Natural killer cell (primary cell): ENCODE results near the gene RPN2. TPM values are rescaled to one million over a fixed set of nuclear protein-coding genes. Genes with fewer than 3 reads are reported as not detected.

Experiments
- ATAC-seq, 3 donors: fragments of 150-1000 bp in 2 of 3; fragments of 200-7000 bp in 1 of 3; cut with Tn5 transposase; 1 replicate in 1 of 3; 2 replicates in 2 of 3; pipeline ENCODE4 v1.10.0; 2021; ENCODE audit warnings: mild to moderate bottlenecking in 2 of 3, moderate library complexity in 2 of 3
- DNase-seq, 2 donors: peaks; one replicate each; pipeline versions ENCODE4 v3.0.0 to v3.0.0-alpha.2; 2013 to 2021; ENCODE audit warnings: mixed read lengths in 1 of 2
- H3K27ac ChIP-seq: one replicate; pipeline ENCODE4 v1.5.1; 2013; ENCODE audit warnings: mild to moderate bottlenecking, low read length
- H3K27me3 ChIP-seq: one replicate; pipeline ENCODE4 v1.6.1; 2013; ENCODE audit warnings: low read length; ENCODE audit not compliant: control insufficient read depth, insufficient read depth
- H3K36me3 ChIP-seq: one replicate; pipeline ENCODE4 v1.6.1; 2013; ENCODE audit warnings: low read length; ENCODE audit not compliant: control insufficient read depth, insufficient read depth
- H3K4me1 ChIP-seq: one replicate; pipeline ENCODE4 v1.6.1; 2013; ENCODE audit warnings: low read length; ENCODE audit not compliant: control insufficient read depth, insufficient read depth
- H3K4me3 ChIP-seq: one replicate; pipeline ENCODE4 v1.5.1; 2013; ENCODE audit warnings: low read length
- H3K9me3 ChIP-seq: one replicate; pipeline ENCODE4 v1.6.1; 2013; ENCODE audit warnings: low read length; ENCODE audit not compliant: control insufficient read depth, insufficient read depth
- H3K27ac Mint-ChIP-seq, 2 donors: one replicate each; pipeline ENCODE4 v1.8.0; 2022; ENCODE audit warnings: mild to moderate bottlenecking in 2 of 2, mixed read lengths in 2 of 2, moderate library complexity in 1 of 2
- H3K27me3 Mint-ChIP-seq, 2 donors: one replicate each; pipeline ENCODE4 v1.8.0; 2022; ENCODE audit warnings: low read depth in 2 of 2, mixed read lengths in 2 of 2
- H3K36me3 Mint-ChIP-seq: one replicate; pipeline ENCODE4 v1.8.0; 2022; ENCODE audit warnings: mixed read lengths
- H3K4me1 Mint-ChIP-seq, 2 donors: one replicate each; pipeline ENCODE4 v1.8.0; 2022; ENCODE audit warnings: mixed read lengths in 2 of 2
- H3K4me3 Mint-ChIP-seq: one replicate; pipeline ENCODE4 v1.8.0; 2022; ENCODE audit warnings: mild to moderate bottlenecking, moderate library complexity, mixed read lengths
- H3K9me3 Mint-ChIP-seq, 2 donors: one replicate each; pipeline ENCODE4 v1.8.0; 2022; ENCODE audit warnings: mixed read lengths in 2 of 2
- WGBS: methylation state at CpG from one replicate; pipeline ENCODE4 v1.1.7; 2013; ENCODE audit warnings: missing lambda C conversion rate; ENCODE audit not compliant: insufficient coverage; 5-methylcytosine and 5-hydroxymethylcytosine counted together
- intact Hi-C: fragments of 100-400 bp; cut with micrococcal nuclease; formaldehyde crosslinking; loops from one replicate; pipeline ENCODE4 v1.14.2; 2022
- total RNA-seq, 4 donors: library from RNA; stranded (reverse); fragments of 120-200 nt in 1 of 4; gene quantifications; one replicate each; pipeline versions ENCODE4 v1.2.3 to v1.2.4, GENCODE V29; 2013 to 2022
- TF ChIP-seq, protein P1 (sequence below): fragments of 200-600 bp; IDR thresholded peaks from one replicate; pipeline ENCODE4 v1.8.0; 2022; ENCODE audit warnings: antibody characterized with exemption

The RPN2 gene
- total RNA-seq, 3 donors from 2014 or later (not counting 1 experiment from before 2014, with no cell fraction given) = 124 to 136 (median 125) TPM

DNA sequence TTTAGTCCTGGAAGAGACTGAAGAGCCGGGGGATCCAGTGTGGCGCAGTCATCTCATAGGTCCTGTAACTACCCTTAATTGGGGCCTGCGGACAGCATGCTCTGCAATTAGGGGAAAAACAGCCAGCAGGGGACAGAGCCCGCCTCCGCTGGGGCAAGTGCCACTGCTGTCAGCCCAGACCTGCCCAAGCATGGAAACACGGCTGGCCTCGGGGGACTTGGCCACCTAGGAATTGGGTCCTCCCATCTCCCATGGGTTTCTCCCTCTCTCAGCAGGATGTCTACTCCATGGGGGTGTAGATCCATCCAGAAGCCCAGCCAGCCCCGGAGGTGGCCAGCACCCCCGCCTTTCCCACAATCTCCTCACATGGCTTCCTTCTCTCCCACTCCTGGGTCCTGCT is 78.9 kb downstream of the RPN2 start:
- no peaks in the 10 kb centered on the region for H3K4me1 Mint-ChIP-seq

DNA sequence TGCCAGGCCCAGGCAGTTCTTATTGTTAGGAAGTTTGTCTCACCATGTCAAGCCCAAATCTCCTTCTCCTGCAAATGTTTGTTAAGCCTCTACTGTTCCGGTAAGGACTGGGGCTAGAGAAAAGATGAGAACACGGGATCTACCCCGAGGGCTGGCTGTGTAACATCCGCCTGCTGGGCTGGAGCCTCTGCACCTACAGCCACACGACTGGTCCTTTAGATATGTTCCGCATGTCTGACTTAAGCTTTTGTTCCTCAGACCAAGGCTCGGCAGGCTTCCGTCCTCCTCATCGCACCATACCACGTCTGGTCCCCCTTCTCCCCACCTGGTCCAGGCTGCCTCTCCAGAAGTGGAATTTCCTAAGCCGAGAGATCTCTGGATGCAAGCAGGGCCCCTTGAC is 79.9 kb downstream of the RPN2 start:
- no peak overlapping the region for H3K27ac ChIP-seq
- H3K4me1 Mint-ChIP-seq = no peaks in the 10 kb centered on the region
- no peaks in the 10 kb centered on the region for H3K27me3 ChIP-seq
- intact Hi-C loops = no loop called here
- H3K9me3 ChIP-seq = no peaks in the 10 kb centered on the region
- peaks cover 8 to 10% of the 10 kb centered on the region in 2 donors for H3K27me3 Mint-ChIP-seq
- no peaks in the 10 kb centered on the region for H3K4me1 ChIP-seq
- WGBS = 88% methylated on average over 11 of the region's 11 CpGs
- no peak overlapping the region for H3K4me3 ChIP-seq
- ATAC-seq (no peak), DNase-seq (no peak)
- H3K9me3 Mint-ChIP-seq = no peaks in the 10 kb centered on the region
- H3K36me3 Mint-ChIP-seq = no peaks in the 10 kb centered on the region
- H3K4me3 Mint-ChIP-seq = no peak overlapping the region
- TF ChIP-seq, protein P1, sequence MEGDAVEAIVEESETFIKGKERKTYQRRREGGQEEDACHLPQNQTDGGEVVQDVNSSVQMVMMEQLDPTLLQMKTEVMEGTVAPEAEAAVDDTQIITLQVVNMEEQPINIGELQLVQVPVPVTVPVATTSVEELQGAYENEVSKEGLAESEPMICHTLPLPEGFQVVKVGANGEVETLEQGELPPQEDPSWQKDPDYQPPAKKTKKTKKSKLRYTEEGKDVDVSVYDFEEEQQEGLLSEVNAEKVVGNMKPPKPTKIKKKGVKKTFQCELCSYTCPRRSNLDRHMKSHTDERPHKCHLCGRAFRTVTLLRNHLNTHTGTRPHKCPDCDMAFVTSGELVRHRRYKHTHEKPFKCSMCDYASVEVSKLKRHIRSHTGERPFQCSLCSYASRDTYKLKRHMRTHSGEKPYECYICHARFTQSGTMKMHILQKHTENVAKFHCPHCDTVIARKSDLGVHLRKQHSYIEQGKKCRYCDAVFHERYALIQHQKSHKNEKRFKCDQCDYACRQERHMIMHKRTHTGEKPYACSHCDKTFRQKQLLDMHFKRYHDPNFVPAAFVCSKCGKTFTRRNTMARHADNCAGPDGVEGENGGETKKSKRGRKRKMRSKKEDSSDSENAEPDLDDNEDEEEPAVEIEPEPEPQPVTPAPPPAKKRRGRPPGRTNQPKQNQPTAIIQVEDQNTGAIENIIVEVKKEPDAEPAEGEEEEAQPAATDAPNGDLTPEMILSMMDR = no peak
- H3K36me3 ChIP-seq = no peaks in the 10 kb centered on the region
- H3K27ac Mint-ChIP-seq = no peak overlapping the region

More for the DNA sequence above, 78.9 kb downstream of the RPN2 start:
- peaks cover 8 to 10% of the 10 kb centered on the region in 2 donors for H3K27me3 Mint-ChIP-seq
- Histone ChIP-seq H3K9me3 (no peaks in the 10 kb centered on the region), H3K36me3 (no peaks in the 10 kb centered on the region), H3K27me3 (no peaks in the 10 kb centered on the region), H3K4me3 (no peak overlapping the region), H3K27ac (no peak overlapping the region), H3K4me1 (no peaks in the 10 kb centered on the region)
- TF ChIP-seq, protein P1 = no peak
- no peak for ATAC-seq
- H3K4me3 Mint-ChIP-seq = no peak overlapping the region
- no peaks in the 10 kb centered on the region for H3K9me3 Mint-ChIP-seq
- 90% methylated on average over 9 of the region's 9 CpGs for WGBS
- no peak for DNase-seq
- H3K27ac Mint-ChIP-seq = no peak overlapping the region
- intact Hi-C loops = no loop called here
- H3K36me3 Mint-ChIP-seq = no peaks in the 10 kb centered on the region

DNA sequence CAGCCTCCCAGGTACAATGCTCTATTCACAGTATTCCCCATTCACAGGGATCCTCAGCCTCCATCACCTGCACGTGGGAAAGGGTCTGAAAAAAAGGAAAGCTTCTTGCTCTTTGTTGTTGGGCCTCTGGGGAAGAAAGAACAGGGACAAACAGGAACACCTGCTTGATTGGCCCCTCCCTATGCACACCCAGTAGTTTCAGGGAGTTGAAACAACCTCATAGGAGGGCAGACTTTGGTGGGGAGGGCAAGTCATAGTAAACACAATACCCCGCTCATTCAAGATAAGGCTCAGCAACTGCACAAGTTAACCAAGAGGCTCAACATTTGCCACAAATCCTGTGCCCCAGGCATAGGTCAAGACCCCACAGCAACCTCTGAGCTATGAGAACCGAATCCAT is 80.7 kb downstream of the RPN2 start:
- intact Hi-C loops = no loop called here
- Histone ChIP-seq H3K4me1 (peaks cover 3% of the 10 kb centered on the region), H3K27me3 (no peaks in the 10 kb centered on the region), H3K36me3 (no peaks in the 10 kb centered on the region), H3K9me3 (no peaks in the 10 kb centered on the region), H3K4me3 (no peak overlapping the region), H3K27ac (no peak overlapping the region)
- H3K9me3 Mint-ChIP-seq = no peaks in the 10 kb centered on the region
- H3K36me3 Mint-ChIP-seq = no peaks in the 10 kb centered on the region
- peaks cover 8 to 10% of the 10 kb centered on the region in 2 donors for H3K27me3 Mint-ChIP-seq
- ATAC-seq = no peak
- WGBS = 76% methylated on average over 2 of the region's 3 CpGs
- no peak for DNase-seq
- TF ChIP-seq, protein P1 = no peak
- no peak overlapping the region for H3K27ac Mint-ChIP-seq
- no peak overlapping the region for H3K4me3 Mint-ChIP-seq
- no peaks in the 10 kb centered on the region for H3K4me1 Mint-ChIP-seq

DNA sequence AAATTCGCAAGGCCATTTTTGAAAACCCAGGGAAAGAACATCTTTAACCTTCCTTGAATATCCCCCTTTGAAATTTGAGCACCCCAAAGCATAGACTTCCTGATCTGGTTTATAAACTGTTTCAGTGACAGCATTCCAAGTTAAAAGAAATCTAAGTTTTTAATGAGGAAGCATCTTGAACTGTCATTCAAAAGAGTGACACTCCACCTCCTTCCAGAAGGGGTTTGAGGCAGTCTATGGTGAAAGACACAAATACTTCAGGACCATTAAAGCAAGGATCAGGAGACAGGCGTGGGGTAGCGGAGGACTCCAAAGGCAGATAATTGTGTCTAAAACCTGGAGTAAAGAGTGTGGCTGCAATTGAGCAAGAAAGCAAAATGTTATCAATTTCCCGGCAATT is 81.8 kb downstream of the RPN2 start:
- DNase-seq = no peak
- H3K4me3 Mint-ChIP-seq = no peak overlapping the region
- H3K9me3 ChIP-seq = no peaks in the 10 kb centered on the region
- intact Hi-C loops = no loop called here
- H3K9me3 Mint-ChIP-seq = no peaks in the 10 kb centered on the region
- H3K4me3 ChIP-seq = no peak overlapping the region
- H3K27me3 ChIP-seq = no peaks in the 10 kb centered on the region
- H3K27me3 Mint-ChIP-seq = peaks cover 8 to 10% of the 10 kb centered on the region in 2 donors
- H3K4me1 Mint-ChIP-seq = no peaks in the 10 kb centered on the region
- 95% methylated on average over 4 of the region's 4 CpGs for WGBS
- H3K4me1 ChIP-seq = peaks cover 4% of the 10 kb centered on the region
- H3K27ac ChIP-seq = no peak overlapping the region
- no peaks in the 10 kb centered on the region for H3K36me3 ChIP-seq
- TF ChIP-seq, protein P1 = no peak
- H3K36me3 Mint-ChIP-seq = no peaks in the 10 kb centered on the region
- no peak overlapping the region for H3K27ac Mint-ChIP-seq
- no peak for ATAC-seq
